ENCODE data around the gene PTPRR. TPM values are rescaled to one million over a fixed set of nuclear protein-coding genes. Genes with fewer than 3 reads are reported as not detected.

The PTPRR gene
- total RNA-seq, 1 experiment from 2014 or later: 0.64 TPM

- DNase-seq (ENCODE audit: extremely low read depth, low read depth): no peak
Measured at GRCh38 chr12:70618371-70618770, 302.2 kb downstream of the PTPRR start.

GRCh38 chr12:70617450-70617849 lies 303.1 kb downstream of the PTPRR start:
- DNase-seq (ENCODE audit: extremely low read depth, low read depth): no peak

GRCh38 chr12:70615174-70615866 lies 305.2 kb downstream of the PTPRR start:
- no peak for DNase-seq (ENCODE audit: extremely low read depth, low read depth)

- peak; percentile 28 for DNase-seq (ENCODE audit: extremely low read depth, low read depth)
Measured at GRCh38 chr12:70609739-70610491, 310.6 kb downstream of the PTPRR start.

- no peak for DNase-seq (ENCODE audit: extremely low read depth, low read depth)
Measured at GRCh38 chr12:70609203-70609602, 311.3 kb downstream of the PTPRR start.

GRCh38 chr12:70608184-70608583 lies 312.4 kb downstream of the PTPRR start:
- DNase-seq (ENCODE audit: extremely low read depth, low read depth): no peak

DNA sequence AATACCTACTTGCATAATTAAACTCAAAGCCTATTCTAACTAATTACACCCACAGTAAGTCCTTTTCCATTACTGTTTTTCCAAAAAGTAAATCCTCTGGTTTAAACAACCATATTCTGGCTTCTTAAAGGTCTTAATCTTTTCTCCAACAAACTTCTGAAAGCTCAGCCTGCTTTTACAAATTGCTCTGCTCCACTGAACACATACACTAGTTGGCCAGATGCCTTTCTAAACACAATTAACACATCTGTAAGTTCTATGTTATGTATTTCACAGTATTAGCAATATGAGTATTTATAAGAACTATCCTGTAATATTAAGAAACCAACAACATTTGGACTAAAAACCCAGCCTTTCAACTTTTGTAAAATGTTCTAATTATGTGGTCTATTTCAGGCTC lies 313.4 kb downstream of the PTPRR start:
- DNase-seq (ENCODE audit: extremely low read depth, low read depth): no peak

DNA sequence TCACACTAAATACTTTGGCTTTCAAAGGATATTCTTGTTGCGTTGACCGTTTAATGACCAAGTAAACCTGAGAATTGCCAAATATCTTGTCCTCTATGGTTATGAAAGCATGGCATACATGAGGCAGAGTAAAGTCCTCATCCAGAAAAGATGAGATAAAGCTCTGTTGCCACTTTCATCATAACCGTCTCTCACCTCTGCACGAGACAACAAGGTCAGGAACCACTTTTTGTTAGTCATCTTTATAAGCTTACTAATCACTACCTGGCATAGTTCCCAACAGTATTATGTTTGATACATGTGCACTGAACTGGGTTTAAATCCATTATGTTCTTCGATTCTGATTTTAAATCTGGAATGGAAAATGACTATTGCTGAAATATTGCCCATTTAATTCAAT lies 314.6 kb downstream of the PTPRR start:
- DNase-seq (ENCODE audit: extremely low read depth, low read depth): no peak

DNA sequence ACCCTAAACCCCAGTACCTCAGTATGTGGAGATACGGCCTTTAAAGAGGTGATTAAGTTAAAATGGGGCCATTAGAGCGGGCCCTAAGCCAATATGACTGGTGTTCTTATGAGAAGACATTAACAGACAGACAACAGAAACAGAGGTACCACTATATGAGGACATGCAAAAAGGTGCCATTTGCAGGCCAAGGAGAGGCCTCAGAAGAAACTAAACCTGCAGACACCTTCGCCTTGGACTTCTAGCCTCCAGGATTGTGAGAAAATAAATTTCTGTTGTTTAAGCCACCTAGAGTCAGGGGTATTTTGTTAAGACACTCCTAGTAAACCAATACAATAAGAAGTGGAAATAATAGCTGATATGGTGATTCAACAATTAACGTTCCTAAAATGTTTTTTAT lies 315.9 kb downstream of the PTPRR start:
- no peak for DNase-seq (ENCODE audit: extremely low read depth, low read depth)

DNA sequence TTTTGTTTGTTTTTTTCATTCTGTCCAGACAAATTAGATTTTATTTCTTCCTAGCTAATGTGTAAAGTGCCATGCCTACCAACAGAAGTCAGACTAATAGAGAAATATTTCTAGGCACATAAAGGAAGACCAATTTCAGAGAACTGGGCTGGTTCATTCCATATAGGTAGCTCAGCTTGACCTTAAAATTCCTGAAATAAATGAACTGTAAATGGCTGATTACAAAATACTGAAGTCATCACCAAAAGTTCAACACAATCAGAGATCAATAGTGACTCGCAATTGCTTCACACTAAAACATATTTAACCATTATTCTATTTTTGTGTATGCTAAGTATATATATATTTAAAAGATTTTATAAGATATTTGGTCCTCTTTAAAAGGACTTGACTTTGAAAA lies 317.5 kb downstream of the PTPRR start:
- DNase-seq (ENCODE audit: extremely low read depth, low read depth): no peak

GRCh38 chr12:70598467-70599193 lies 321.9 kb downstream of the PTPRR start:
- no peak for DNase-seq (ENCODE audit: extremely low read depth, low read depth)

DNA sequence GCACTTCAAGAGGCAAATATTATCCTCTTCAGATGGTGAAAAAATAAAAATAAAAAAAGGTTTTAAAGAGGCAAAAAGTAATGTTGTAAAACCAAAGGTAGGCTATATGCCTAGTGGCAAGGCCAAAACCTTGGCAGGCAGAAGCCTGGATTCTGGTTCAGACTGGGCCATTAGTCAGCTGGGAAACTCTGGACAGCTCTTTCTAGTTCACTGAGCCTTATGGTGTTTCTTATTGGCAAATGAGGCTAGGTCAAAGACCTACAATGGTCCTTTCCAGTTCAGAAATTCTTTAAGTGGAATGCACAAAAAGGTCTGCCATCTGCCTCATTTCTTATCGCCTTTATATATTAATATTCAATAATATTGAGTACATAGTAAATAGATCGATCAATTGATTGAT lies 327.9 kb downstream of the PTPRR start:
- no peak for DNase-seq (ENCODE audit: extremely low read depth, low read depth)

GRCh38 chr12:70590549-70591226 lies 329.9 kb downstream of the PTPRR start:
- DNase-seq (ENCODE audit: extremely low read depth, low read depth): no peak

DNA sequence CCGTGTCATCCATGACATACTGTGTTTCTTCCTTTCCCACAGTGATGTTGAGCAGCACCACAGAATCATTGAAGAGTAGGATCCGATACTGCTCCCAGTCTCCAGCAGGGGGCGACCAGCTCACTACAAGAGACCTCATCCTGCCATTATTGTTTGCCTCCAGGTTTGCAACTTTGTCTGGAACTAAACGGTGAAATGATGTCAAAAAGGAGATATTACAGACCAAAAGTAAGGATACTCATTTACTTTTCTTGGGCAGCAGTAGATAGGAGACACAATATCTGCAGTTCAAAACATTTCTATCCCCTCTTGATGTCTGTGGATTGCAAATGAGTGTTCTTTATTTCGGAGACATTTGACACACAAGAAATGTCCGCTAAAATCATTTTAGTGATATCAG lies 330.5 kb downstream of the PTPRR start:
- DNase-seq (ENCODE audit: extremely low read depth, low read depth): peak; percentile 66

Small RNA genes within 50 kb of the gene (small RNA-seq; reads per million reads assigned to genes)
- 0 reads per million in 2 experiments for gene RF00019

Other genes with a start within 250 kb of the PTPRR start
- gene TSPAN8, start 237.3 kb upstream of the PTPRR start, total RNA-seq (2014; rRNA removed; shearing (Covaris generic)): 39.5 and 39.6 TPM in 2 replicates